Epithelial cell of proximal tubule (primary cell): Measurements from ENCODE around the gene FREM3. TPM values are rescaled to one million over a fixed set of nuclear protein-coding genes. Genes with fewer than 3 reads are reported as not detected.
"Not testable (repeated sequence)": the region's sequence is repeated elsewhere in the genome, so short reads cannot be mapped to it uniquely, and the experiment has no call there.

Experiments
- DNase-seq: peaks from one replicate; pipeline ENCODE4 v3.0.0-alpha.2; 2011; ENCODE audit warnings: low read depth
- H3K4me3 ChIP-seq: 2 replicates; pipeline ENCODE4 v1.5.1; 2011; ENCODE audit warnings: low read depth, mild to moderate bottlenecking, low read length
- CTCF ChIP-seq: conservative IDR thresholded peaks from 2 replicates; pipeline ENCODE4 v1.5.1; 2012; ENCODE audit warnings: low read depth, mild to moderate bottlenecking, low read length
- total RNA-seq: library from RNA; depleted of rRNA; stranded (reverse); fragments of >200 nt; gene quantifications from 2 replicates; pipeline ENCODE4 v1.2.3, GENCODE V29; 2015

The FREM3 gene
- not detected in 2 replicates for total RNA-seq

GRCh38 chr4:143700416-143701352 is at the start of gene FREM3:
TSS of gene FREM3 (minus strand) at chr4:143700675. CDS start at chr4:143700675, 0 bp downstream.
- TF ChIP-seq CTCF, result no peak
- H3K4me3 ChIP-seq, result peak within 1 kb of the TSS; percentile 21
- DNase-seq, result no peak

GRCh38 chr4:143745874-143746273 is 45.4 kb upstream of the FREM3 start:
- H3K4me3 ChIP-seq, result no peak overlapping the region
- no peak for TF ChIP-seq CTCF
- DNase-seq, result no peak

GRCh38 chr4:143743591-143743990 is 43.1 kb upstream of the FREM3 start:
- H3K4me3 ChIP-seq, result no peak overlapping the region
- DNase-seq, result no peak
- no peak for TF ChIP-seq CTCF

- TF ChIP-seq CTCF, result no peak
- no peak for DNase-seq
- no peak overlapping the region for H3K4me3 ChIP-seq
Measured at GRCh38 chr4:143742834-143743233, 42.4 kb upstream of the FREM3 start.

- no peak overlapping the region for H3K4me3 ChIP-seq
- TF ChIP-seq CTCF, result no peak
- no peak for DNase-seq
Measured at GRCh38 chr4:143736861-143737260, 36.4 kb upstream of the FREM3 start.

- not testable (repeated sequence) for DNase-seq, H3K4me3 ChIP-seq
Measured at GRCh38 chr4:143736061-143736460, 35.6 kb upstream of the FREM3 start.

GRCh38 chr4:143728166-143728565 is 27.7 kb upstream of the FREM3 start:
- DNase-seq, result no peak
- H3K4me3 ChIP-seq, result no peak overlapping the region
- TF ChIP-seq CTCF, result no peak
